Kidney (tissue), 14 donors: ENCODE results near the gene TYR. TPM values are rescaled to one million over a fixed set of nuclear protein-coding genes. Genes with fewer than 3 reads are reported as not detected.
"Not testable (repeated sequence)": the region's sequence is repeated elsewhere in the genome, so short reads cannot be mapped to it uniquely, and the experiment has no call there.

ENCODE experiments used
- DNase-seq, 5 donors: peaks; one replicate each; pipeline ENCODE4 v3.0.0-alpha.2; 2013 to 2020
- FAIRE-seq: peaks from 2 replicates; lab custom pipeline; 2012; peaks lifted over from hg19 to GRCh38; lab: Jason Lieb, UNC
- H3K27ac ChIP-seq, 2 donors: one replicate each; pipeline ENCODE4 v1.7.0; 2013; ENCODE audit warnings: low read depth in 2 of 2, low read length in 2 of 2, inconsistent platforms in 1 of 2
- H3K27me3 ChIP-seq: one replicate; pipeline ENCODE4 v1.7.1; 2013; ENCODE audit warnings: low read length, inconsistent platforms; ENCODE audit not compliant: control insufficient read depth, insufficient read depth
- H3K36me3 ChIP-seq, 3 donors: one replicate each; pipeline versions ENCODE4 v1.7.0 to v1.7.1; 2013; ENCODE audit warnings: low read length in 3 of 3, control low read depth in 1 of 3, inconsistent platforms in 1 of 3; ENCODE audit not compliant: insufficient read depth in 3 of 3, control insufficient read depth in 2 of 3
- H3K4me1 ChIP-seq, 3 donors: one replicate each; pipeline versions ENCODE4 v1.7.0 to v1.7.1; 2013; ENCODE audit warnings: low read length in 3 of 3, inconsistent platforms in 1 of 3, low read depth in 1 of 3; ENCODE audit not compliant: control insufficient read depth in 2 of 3, insufficient read depth in 2 of 3
- H3K4me3 ChIP-seq, 3 donors: one replicate each; pipeline versions ENCODE4 v1.7.0 to v1.8.1; 2013; ENCODE audit warnings: low read length in 3 of 3, control low read depth in 1 of 3, inconsistent platforms in 1 of 3
- H3K9ac ChIP-seq, 3 donors: one replicate each; pipeline versions ENCODE4 v1.7.0 to v1.7.1; 2013; ENCODE audit warnings: low read length in 3 of 3, control low read depth in 1 of 3, inconsistent platforms in 1 of 3
- H3K9me3 ChIP-seq, 3 donors: one replicate each; pipeline versions ENCODE4 v1.7.0 to v1.7.1; 2013; ENCODE audit warnings: low read length in 3 of 3, control low read depth in 1 of 3, inconsistent platforms in 1 of 3; ENCODE audit not compliant: control insufficient read depth in 2 of 3, insufficient read depth in 1 of 3
- intact Hi-C: fragments of 100-400 bp; cut with DNase I; formaldehyde crosslinking; loops from one replicate; pipeline ENCODE4 v1.11.1; 2022
- polyA plus RNA-seq: library from polyadenylated mRNA; stranded (reverse); fragments of 350-450 nt; fragmentation: Illumina TruSeq; extraction: RNeasy Lipid Tissue Mini Kit (QIAGEN cat#74804); gene quantifications from one replicate; pipeline ENCODE4 v1.2.3, GENCODE V29; 2014; ENCODE audit warnings: low read depth, low replicate concordance; ENCODE audit not compliant: insufficient read depth
- total RNA-seq: library from RNA; stranded (reverse); fragmentation: NEBNext Ultra II Directional; extraction: Animal tissue kit (Norgen Biotek cat#: 25700); gene quantifications from one replicate; pipeline ENCODE4 v1.2.1, GENCODE V29; 2021
- TF ChIP-seq, protein P1 (sequence below): IDR thresholded peaks from 3 replicates; pipeline ENCODE4 v1.5.1; 2012; ENCODE audit warnings: mild to moderate bottlenecking, moderate library complexity, borderline replicate concordance; ENCODE audit not compliant: insufficient read depth; ENCODE audit errors: extremely low read depth
- donor health status: control.
- donor health status: control.
- donor health status: control.
- donor health status: control.
- donor health status: control.
- donor health status: DM: yes; HTN: yes; CAD: no.
- donor health status: Normal renal cell carcinoma (clear cell type).

Gene TYR
- total and polyA plus RNA-seq, 2 donors from 2014 or later: not detected

DNA sequence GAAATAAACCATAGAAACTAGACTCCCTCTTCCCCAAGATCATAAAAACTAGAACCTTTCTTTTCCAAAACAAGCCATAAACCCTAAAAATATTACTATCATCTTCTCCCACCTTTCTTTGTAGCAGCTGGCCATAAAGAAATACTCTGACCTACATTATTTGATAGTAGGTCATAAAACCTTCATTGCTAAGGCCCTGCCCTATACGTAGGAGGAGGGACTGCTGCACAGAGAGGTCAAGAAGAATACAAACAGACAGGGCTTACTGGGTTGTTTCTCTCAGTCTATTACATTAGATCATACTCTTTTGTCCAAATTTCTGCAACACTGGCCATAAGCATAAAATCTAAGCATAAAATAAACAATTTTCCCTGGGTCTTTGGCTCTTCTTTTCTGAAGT lies 101.5 kb downstream of the TYR start:
- Histone ChIP-seq H3K9me3 (no peaks in the 10 kb centered on the region), H3K4me1 (no peaks in the 10 kb centered on the region), H3K36me3 (no peaks in the 10 kb centered on the region), H3K4me3 (no peak overlapping the region), H3K27ac (no peak overlapping the region), H3K27me3 (no peaks in the 10 kb centered on the region), H3K9ac (no peak overlapping the region)
- TF ChIP-seq, protein P1, sequence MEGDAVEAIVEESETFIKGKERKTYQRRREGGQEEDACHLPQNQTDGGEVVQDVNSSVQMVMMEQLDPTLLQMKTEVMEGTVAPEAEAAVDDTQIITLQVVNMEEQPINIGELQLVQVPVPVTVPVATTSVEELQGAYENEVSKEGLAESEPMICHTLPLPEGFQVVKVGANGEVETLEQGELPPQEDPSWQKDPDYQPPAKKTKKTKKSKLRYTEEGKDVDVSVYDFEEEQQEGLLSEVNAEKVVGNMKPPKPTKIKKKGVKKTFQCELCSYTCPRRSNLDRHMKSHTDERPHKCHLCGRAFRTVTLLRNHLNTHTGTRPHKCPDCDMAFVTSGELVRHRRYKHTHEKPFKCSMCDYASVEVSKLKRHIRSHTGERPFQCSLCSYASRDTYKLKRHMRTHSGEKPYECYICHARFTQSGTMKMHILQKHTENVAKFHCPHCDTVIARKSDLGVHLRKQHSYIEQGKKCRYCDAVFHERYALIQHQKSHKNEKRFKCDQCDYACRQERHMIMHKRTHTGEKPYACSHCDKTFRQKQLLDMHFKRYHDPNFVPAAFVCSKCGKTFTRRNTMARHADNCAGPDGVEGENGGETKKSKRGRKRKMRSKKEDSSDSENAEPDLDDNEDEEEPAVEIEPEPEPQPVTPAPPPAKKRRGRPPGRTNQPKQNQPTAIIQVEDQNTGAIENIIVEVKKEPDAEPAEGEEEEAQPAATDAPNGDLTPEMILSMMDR: no peak
- FAIRE-seq: no peak
- intact Hi-C loops: no loop called here
- DNase-seq: no peak

DNA sequence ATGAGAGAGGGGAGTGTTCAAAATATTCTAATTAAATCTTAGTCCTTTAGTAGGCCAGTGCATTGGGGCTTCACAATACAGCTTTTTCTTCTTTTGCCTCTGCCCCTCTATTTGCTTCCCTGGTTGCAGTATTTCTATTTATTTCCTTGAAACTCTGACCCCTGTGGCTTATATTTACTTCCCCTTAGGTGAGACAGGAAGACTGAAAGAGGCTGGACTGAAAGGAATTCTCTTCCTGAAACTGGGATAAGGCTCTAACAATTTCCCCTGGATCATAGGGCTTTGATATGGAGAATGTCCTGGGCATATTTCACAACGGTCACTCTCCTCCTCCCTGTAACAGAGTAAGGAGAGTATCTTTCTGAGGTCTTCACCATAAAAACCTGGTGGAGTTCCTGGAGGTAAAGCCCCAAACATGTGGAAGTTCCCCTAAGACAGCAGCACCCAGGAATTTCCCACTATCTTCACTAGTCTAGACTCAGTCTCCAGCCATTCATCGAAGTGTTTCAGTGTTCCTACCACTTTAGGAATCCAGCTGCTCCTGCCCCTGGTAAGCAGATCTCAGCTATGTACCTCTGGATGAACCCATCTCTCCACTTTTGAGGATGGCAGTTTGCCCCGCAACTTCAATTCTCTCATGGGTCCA lies 103.5 kb downstream of the TYR start:
- H3K4me1 ChIP-seq, H3K27ac ChIP-seq, H3K36me3 ChIP-seq, H3K9ac ChIP-seq, H3K4me3 ChIP-seq, FAIRE-seq, intact Hi-C loops, H3K9me3 ChIP-seq, DNase-seq, H3K27me3 ChIP-seq: not testable (repeated sequence)

DNA sequence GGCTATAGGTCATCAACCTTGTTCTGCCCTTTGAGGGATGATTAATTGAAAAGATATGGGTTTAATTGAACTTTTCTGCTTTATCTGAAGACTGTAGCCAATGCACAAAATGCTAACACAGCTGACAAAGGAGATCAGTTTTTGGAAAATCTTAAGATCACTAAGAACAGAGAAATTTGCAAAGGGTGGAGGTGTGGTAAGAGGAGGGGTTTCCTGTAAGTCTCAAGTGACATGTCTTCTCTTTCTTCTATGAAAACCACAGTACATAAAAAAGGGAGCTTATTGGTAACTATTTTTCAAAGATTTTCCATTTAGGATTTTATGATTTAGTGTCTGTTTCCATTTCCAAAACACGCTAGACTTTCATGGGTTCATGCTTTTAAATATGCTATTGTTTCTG lies 108.9 kb downstream of the TYR start:
- H3K9me3 ChIP-seq, H3K27ac ChIP-seq, H3K9ac ChIP-seq, FAIRE-seq, H3K36me3 ChIP-seq, intact Hi-C loops, H3K27me3 ChIP-seq, DNase-seq, H3K4me3 ChIP-seq, H3K4me1 ChIP-seq: not testable (repeated sequence)

DNA sequence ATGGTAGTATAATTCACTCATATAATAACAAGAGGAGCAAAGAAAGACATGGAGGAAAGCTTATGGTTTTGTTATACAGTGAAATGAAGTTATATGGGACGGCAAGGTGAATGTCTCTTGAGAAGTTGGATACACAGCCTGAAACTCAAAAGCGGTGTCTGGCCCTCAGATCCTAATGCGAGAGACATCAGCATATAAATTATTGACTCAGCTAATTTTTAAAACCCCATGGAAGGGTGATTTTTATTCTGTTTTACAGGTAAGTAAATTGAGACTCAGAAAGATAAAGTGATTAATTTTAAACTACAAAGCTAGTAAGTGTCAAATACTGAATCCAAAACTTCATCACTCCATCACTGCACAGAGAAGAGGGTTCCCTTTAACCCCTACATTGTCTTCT lies 110.3 kb downstream of the TYR start:
- H3K9me3 ChIP-seq, H3K4me1 ChIP-seq, H3K4me3 ChIP-seq, H3K27me3 ChIP-seq, H3K36me3 ChIP-seq, FAIRE-seq, H3K27ac ChIP-seq, H3K9ac ChIP-seq, intact Hi-C loops, DNase-seq: not testable (repeated sequence)

DNA sequence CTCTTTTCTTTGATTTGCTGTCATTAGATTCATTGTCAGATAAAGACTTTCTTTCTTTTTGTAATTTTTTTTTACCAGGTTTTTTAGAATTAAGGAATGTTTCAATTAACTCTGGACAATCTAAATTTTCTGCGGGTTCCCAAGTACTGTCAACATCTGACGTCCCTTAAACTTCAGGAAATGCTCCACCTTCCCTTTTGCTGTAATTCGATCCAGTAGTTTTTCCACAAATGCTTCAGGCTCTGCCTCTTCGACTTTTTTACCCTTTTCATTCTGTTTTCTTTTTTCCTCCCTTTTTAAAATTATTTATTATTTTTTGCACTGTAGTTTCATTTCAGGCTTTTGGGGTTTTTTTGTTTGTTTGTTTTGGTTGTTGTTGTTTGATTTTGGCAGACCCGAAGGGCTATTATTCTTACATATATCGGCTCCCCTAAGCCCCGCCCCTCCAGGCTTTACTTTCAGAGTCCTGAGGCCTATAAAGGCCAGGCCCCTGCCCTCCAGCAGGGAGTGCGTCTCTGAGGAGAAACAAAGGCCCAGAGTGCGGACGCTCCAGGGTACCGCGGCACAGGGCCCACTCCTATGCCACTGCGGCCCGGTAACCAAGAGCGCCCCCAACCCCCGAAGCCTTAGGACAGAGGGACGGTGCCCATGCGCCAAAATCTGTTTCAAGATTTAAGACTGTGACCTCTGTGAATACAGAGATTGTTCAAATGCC lies 116.4 kb downstream of the TYR start:
- DNase-seq (peak in 4 of 5 donors; percentile 37 to 55 (median 44)), FAIRE-seq (no peak)
- Histone ChIP-seq H3K4me1 (no peaks in the 10 kb centered on the region), H3K4me3 (peak overlapping the region in 1 of 3 donors; percentile 21), H3K9me3 (no peaks in the 10 kb centered on the region), H3K9ac (no peak overlapping the region), H3K36me3 (no peaks in the 10 kb centered on the region), H3K27me3 (no peaks in the 10 kb centered on the region), H3K27ac (no peak overlapping the region)
- TF ChIP-seq, protein P1: no peak
- intact Hi-C loops: no loop called here

DNA sequence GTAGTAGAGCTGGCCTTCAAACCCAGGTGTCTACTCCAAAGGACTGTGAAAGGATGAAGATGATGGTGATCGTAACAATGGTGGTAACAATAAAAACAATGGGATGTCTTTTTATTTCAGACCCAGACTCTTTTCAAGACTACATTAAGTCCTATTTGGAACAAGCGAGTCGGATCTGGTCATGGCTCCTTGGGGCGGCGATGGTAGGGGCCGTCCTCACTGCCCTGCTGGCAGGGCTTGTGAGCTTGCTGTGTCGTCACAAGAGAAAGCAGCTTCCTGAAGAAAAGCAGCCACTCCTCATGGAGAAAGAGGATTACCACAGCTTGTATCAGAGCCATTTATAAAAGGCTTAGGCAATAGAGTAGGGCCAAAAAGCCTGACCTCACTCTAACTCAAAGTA lies 117.3 kb downstream of the TYR start:
- H3K27me3 ChIP-seq, FAIRE-seq, intact Hi-C loops, DNase-seq, H3K9ac ChIP-seq, H3K9me3 ChIP-seq, H3K27ac ChIP-seq, H3K4me3 ChIP-seq, H3K36me3 ChIP-seq, H3K4me1 ChIP-seq: not testable (repeated sequence)

DNA sequence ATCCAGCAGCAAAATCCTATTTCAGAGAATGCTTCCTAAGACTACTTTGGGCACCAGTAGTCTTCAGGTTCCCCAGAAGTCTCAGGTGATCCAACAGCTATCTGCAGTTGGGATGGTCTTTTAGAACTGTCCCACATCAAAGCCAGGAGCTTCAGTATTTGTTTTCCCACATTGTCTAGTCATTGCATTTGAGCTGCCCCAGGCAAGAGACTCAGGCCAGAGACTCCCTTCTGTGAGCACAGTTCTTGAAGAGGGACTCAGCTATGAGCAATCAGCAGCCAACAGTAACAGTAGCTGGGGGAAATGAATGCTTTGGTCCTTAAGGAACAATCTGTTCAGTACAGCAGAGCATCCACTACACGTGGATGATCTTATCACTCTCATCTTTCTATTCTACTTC lies 125.4 kb downstream of the TYR start:
- H3K9me3 ChIP-seq, H3K27me3 ChIP-seq, intact Hi-C loops, H3K36me3 ChIP-seq, DNase-seq, H3K9ac ChIP-seq, H3K4me1 ChIP-seq, H3K27ac ChIP-seq, H3K4me3 ChIP-seq, FAIRE-seq: not testable (repeated sequence)
